ENCODE data around the gene NOX4.

- TF ChIP-seq CTCF (IDR thresholded peaks at IDR 0.05; ENCODE audit: insufficient read depth, low read length) (no peak), REST (IDR thresholded peaks at IDR 0.05; ENCODE audit: insufficient replicate concordance, low read depth) (no peak), POLR2AphosphoS5 (IDR thresholded peaks at IDR 0.05; ENCODE audit: low read depth) (no peak), GABPA (IDR thresholded peaks at IDR 0.05; ENCODE audit: low read depth) (no peak)
Measured at GRCh38 chr11:89347071-89347470, 144.1 kb downstream of the NOX4 start.

Measured in HL-60 (cell line).